Measurements from ENCODE around the gene MAST2.
"Not testable (repeated sequence)": the region's sequence is repeated elsewhere in the genome, so short reads cannot be mapped to it uniquely, and the experiment has no call there.

MAST2 gene

GRCh38 chr1:45815667-45816458 lies 12.5 kb downstream of the MAST2 start:
- DNase-seq = no peak

GRCh38 chr1:45820173-45820572 lies 16.8 kb downstream of the MAST2 start:
- DNase-seq = no peak

GRCh38 chr1:45820788-45821187 lies 17.4 kb downstream of the MAST2 start:
- DNase-seq = no peak

- no peak for DNase-seq
These were observed 19.2 kb downstream of the MAST2 start for GRCh38 chr1:45822644-45823043.

- DNase-seq = no peak
These were observed 21.2 kb downstream of the MAST2 start for GRCh38 chr1:45824607-45825006.

GRCh38 chr1:45827256-45827655 lies 23.8 kb downstream of the MAST2 start:
- DNase-seq = no peak

GRCh38 chr1:45828841-45829240 lies 25.4 kb downstream of the MAST2 start:
- no peak for DNase-seq

- DNase-seq = no peak
These were observed 29.9 kb downstream of the MAST2 start for GRCh38 chr1:45833361-45833760.

- DNase-seq = no peak
These were observed 31.3 kb downstream of the MAST2 start for GRCh38 chr1:45834689-45835088.

- DNase-seq = no peak
These were observed 33.0 kb downstream of the MAST2 start for GRCh38 chr1:45836451-45836850.

GRCh38 chr1:45836861-45837260 lies 33.4 kb downstream of the MAST2 start:
- not testable (repeated sequence) for DNase-seq

- not testable (repeated sequence) for DNase-seq
These were observed 34.9 kb downstream of the MAST2 start for GRCh38 chr1:45838322-45838721.

- no peak for DNase-seq
These were observed 37.3 kb downstream of the MAST2 start for GRCh38 chr1:45840704-45841103.

GRCh38 chr1:45842786-45843185 lies 39.4 kb downstream of the MAST2 start:
- no peak for DNase-seq

- DNase-seq = no peak
These were observed 40.1 kb downstream of the MAST2 start for GRCh38 chr1:45843474-45843905.

- DNase-seq = not testable (repeated sequence)
These were observed 40.6 kb downstream of the MAST2 start for GRCh38 chr1:45844000-45844399.

GRCh38 chr1:45846931-45847330 lies 43.5 kb downstream of the MAST2 start:
- DNase-seq = no peak

GRCh38 chr1:45848097-45848496 lies 44.7 kb downstream of the MAST2 start:
- no peak for DNase-seq

- DNase-seq = no peak
These were observed 45.3 kb downstream of the MAST2 start for GRCh38 chr1:45848714-45849113.

- DNase-seq = no peak
These were observed 46.6 kb downstream of the MAST2 start for GRCh38 chr1:45850017-45850416.

GRCh38 chr1:45854724-45855123 lies 51.3 kb downstream of the MAST2 start:
- DNase-seq = no peak

- no peak for DNase-seq
These were observed 53.8 kb downstream of the MAST2 start for GRCh38 chr1:45857101-45857700.

GRCh38 chr1:45857755-45858492 lies 54.5 kb downstream of the MAST2 start:
- not testable (repeated sequence) for DNase-seq

- no peak for DNase-seq
These were observed 55.8 kb downstream of the MAST2 start for GRCh38 chr1:45859221-45859620.

Data from CD4-positive, alpha-beta T cell treated with Interleukin-1 beta for 1 hour (primary cell).